ENCODE data around the gene C12orf50.

- TF ChIP-seq POLR2A (IDR thresholded peaks at IDR 0.05), result no peak
- TF ChIP-seq, protein P1, sequence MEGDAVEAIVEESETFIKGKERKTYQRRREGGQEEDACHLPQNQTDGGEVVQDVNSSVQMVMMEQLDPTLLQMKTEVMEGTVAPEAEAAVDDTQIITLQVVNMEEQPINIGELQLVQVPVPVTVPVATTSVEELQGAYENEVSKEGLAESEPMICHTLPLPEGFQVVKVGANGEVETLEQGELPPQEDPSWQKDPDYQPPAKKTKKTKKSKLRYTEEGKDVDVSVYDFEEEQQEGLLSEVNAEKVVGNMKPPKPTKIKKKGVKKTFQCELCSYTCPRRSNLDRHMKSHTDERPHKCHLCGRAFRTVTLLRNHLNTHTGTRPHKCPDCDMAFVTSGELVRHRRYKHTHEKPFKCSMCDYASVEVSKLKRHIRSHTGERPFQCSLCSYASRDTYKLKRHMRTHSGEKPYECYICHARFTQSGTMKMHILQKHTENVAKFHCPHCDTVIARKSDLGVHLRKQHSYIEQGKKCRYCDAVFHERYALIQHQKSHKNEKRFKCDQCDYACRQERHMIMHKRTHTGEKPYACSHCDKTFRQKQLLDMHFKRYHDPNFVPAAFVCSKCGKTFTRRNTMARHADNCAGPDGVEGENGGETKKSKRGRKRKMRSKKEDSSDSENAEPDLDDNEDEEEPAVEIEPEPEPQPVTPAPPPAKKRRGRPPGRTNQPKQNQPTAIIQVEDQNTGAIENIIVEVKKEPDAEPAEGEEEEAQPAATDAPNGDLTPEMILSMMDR (IDR thresholded peaks at IDR 0.05), result no peak
Measured at GRCh38 chr12:87943023-87943422, 86.2 kb downstream of the C12orf50 start.
